ENCODE results near the gene PRSS21. TPM values are rescaled to one million over a fixed set of nuclear protein-coding genes. Genes with fewer than 3 reads are reported as not detected.
A peak's percentile ranks its signal among the peaks of the same experiment; 100 is the strongest.

Gene PRSS21
- total and polyA plus RNA-seq, 3 donors from 2014 or later: 62.5 to 153 (median 130) TPM

- Histone ChIP-seq H3K9me3 (no peaks in the 10 kb centered on the region), H3K4me3 (no peak overlapping the region), H3K4me1 (peaks cover 39% of the 10 kb centered on the region), H3K27ac (peak overlapping the region; percentile 31 to 48), H3K36me3 (ENCODE audit: low read depth, missing control alignments) (no peaks in the 10 kb centered on the region), H3K27me3 (no peaks in the 10 kb centered on the region)
- TF ChIP-seq POLR2A (IDR thresholded peaks at IDR 0.05): no peak
- no peak for TF ChIP-seq CTCF (IDR thresholded peaks at IDR 0.05)
- WGBS, 2 donors: 47 to 71% methylated on average over 14 of the region's 14 CpGs
- intact Hi-C loops (cut with DNase I; ENCODE audit: low total_unique reads): no loop called here
- DNase-seq: peak; percentile 83
These were observed 47.4 kb upstream of the PRSS21 start for GRCh38 chr16:2769675-2770056.

- Histone ChIP-seq H3K4me1 (peaks cover 39% of the 10 kb centered on the region), H3K9me3 (no peaks in the 10 kb centered on the region), H3K27ac (no peak overlapping the region), H3K4me3 (no peak overlapping the region), H3K27me3 (no peaks in the 10 kb centered on the region), H3K36me3 (ENCODE audit: low read depth, missing control alignments) (no peaks in the 10 kb centered on the region)
- 72 to 82% methylated on average over 12 to 32 of the region's 32 CpGs for WGBS, 2 donors
- intact Hi-C loops (cut with DNase I; ENCODE audit: low total_unique reads): no loop called here
- TF ChIP-seq POLR2A (IDR thresholded peaks at IDR 0.05) (no peak), CTCF (IDR thresholded peaks at IDR 0.05) (no peak)
- peak; percentile 55 for DNase-seq
These were observed 46.7 kb upstream of the PRSS21 start for GRCh38 chr16:2770057-2770951.

GRCh38 chr16:2771496-2772402 is 45.3 kb upstream of the PRSS21 start:
- no peaks in the 10 kb centered on the region for H3K27me3 ChIP-seq
- TF ChIP-seq POLR2A (IDR thresholded peaks at IDR 0.05) (no peak), CTCF (IDR thresholded peaks at IDR 0.05) (no peak)
- H3K27ac ChIP-seq: no peak overlapping the region
- no peak for DNase-seq
- H3K4me3 ChIP-seq: no peak overlapping the region
- WGBS, 2 donors: 72 to 76% methylated on average over 17 to 18 of the region's 18 CpGs
- intact Hi-C loops (cut with DNase I; ENCODE audit: low total_unique reads): no loop called here
- H3K36me3 ChIP-seq (ENCODE audit: low read depth, missing control alignments): no peaks in the 10 kb centered on the region
- H3K4me1 ChIP-seq: peaks cover 47% of the 10 kb centered on the region
- no peaks in the 10 kb centered on the region for H3K9me3 ChIP-seq

- DNase-seq: no peak
- intact Hi-C loops (cut with DNase I; ENCODE audit: low total_unique reads): no loop called here
- H3K27me3 ChIP-seq: no peaks in the 10 kb centered on the region
- peaks cover 38% of the 10 kb centered on the region for H3K4me1 ChIP-seq
- no peak overlapping the region for H3K4me3 ChIP-seq
- H3K36me3 ChIP-seq (ENCODE audit: low read depth, missing control alignments): no peaks in the 10 kb centered on the region
- no peak for TF ChIP-seq POLR2A (IDR thresholded peaks at IDR 0.05)
- TF ChIP-seq CTCF (IDR thresholded peaks at IDR 0.05): no peak
- H3K27ac ChIP-seq: no peak overlapping the region
- WGBS, 2 donors: 76 to 85% methylated on average over 11 to 12 of the region's 12 CpGs
- no peaks in the 10 kb centered on the region for H3K9me3 ChIP-seq
These were observed 43.7 kb upstream of the PRSS21 start for GRCh38 chr16:2773188-2773968.
